ENCODE results near the gene TDRD3. TPM values are rescaled to one million over a fixed set of nuclear protein-coding genes. Genes with fewer than 3 reads are reported as not detected.
A peak's percentile ranks its signal among the peaks of the same experiment; 100 is the strongest.

Gene TDRD3
- total RNA-seq, 2 experiments from 2014 or later = 22.4 to 27.2 TPM

- Mint-ChIP-seq H3K36me3 (ENCODE audit: low read depth) (peaks cover 12% of the 10 kb centered on the region), H3K27ac (peak overlapping the region; percentile 90), H3K4me3 (peak overlapping the region; percentile 87), H3K27me3 (no peaks in the 10 kb centered on the region), H3K9me3 (no peaks in the 10 kb centered on the region), H3K4me1 (ENCODE audit: low read depth) (peaks cover 43% of the 10 kb centered on the region)
- DNase-seq (peak in 11 of 14 experiments; percentile 7 to 69 (median 29)), ATAC-seq (ENCODE audit: poor library complexity) (peak; percentile 11)
- no peaks in the 10 kb centered on the region for H3K27me3 ChIP-seq (ENCODE audit: control insufficient read depth in 1 of 2, insufficient read depth in 2 of 2, low read length in 2 of 2)
- ChIA-PET CTCF (interaction anchor here (1.1 kb wide), 1 partner anchor 234 kb away, joined by 3 read pairs; no protein-coding TSS in a partner anchor), POLR2A (interaction anchor here (1.0 to 2.3 kb wide), 3 partner anchors 14 to 39 kb away, joined by 3 to 14 read pairs (median 3); no protein-coding TSS in a partner anchor)
- intact Hi-C loops (cut with DNase I, micrococcal nuclease) = loop anchor here (2.0 to 5.0 kb wide), 3 partner anchors 33 to 236 kb away; partner anchors contain the start of gene DIAPH3 (in 1 of the 2)
- H3K36me3 ChIP-seq (ENCODE audit: insufficient read depth, low read length) = no peaks in the 10 kb centered on the region
- H3K4me3 ChIP-seq (ENCODE audit: low read length) = peak overlapping the region; percentile 81
- TF ChIP-seq CTCF (IDR thresholded peaks at IDR 0.05) = no peak
- H3K27ac ChIP-seq (ENCODE audit: low read depth in 1 of 2, low read length in 2 of 2) = peak overlapping the region; percentile 45 to 71
- H3K9me3 ChIP-seq (ENCODE audit: control insufficient read depth in 1 of 2, insufficient read depth in 1 of 2, low read length in 2 of 2) = no peaks in the 10 kb centered on the region
- peaks cover 20% of the 10 kb centered on the region for H3K4me1 ChIP-seq (ENCODE audit: insufficient read depth, low read length)
These were observed 821 bp downstream of the TDRD3 start for GRCh38 chr13:60397704-60398378.

GRCh38 chr13:60398379-60398891 is 1.4 kb downstream of the TDRD3 start:
- H3K36me3 Mint-ChIP-seq (ENCODE audit: low read depth) = peaks cover 12% of the 10 kb centered on the region
- intact Hi-C loops (cut with DNase I, micrococcal nuclease) = loop anchor here in 1 of 2 experiments (5.0 kb wide), 1 partner anchor 236 kb away; the partner anchor contains the start of gene DIAPH3
- H3K36me3 ChIP-seq (ENCODE audit: insufficient read depth, low read length) = no peaks in the 10 kb centered on the region
- H3K9me3 ChIP-seq (ENCODE audit: control insufficient read depth in 1 of 2, insufficient read depth in 1 of 2, low read length in 2 of 2) = no peaks in the 10 kb centered on the region
- peaks cover 20% of the 10 kb centered on the region for H3K4me1 ChIP-seq (ENCODE audit: insufficient read depth, low read length)
- H3K27ac ChIP-seq (ENCODE audit: low read depth in 1 of 2, low read length in 2 of 2) = no peak overlapping the region
- H3K27me3 Mint-ChIP-seq = no peaks in the 10 kb centered on the region
- CTCF ChIA-PET = no interaction called here
- H3K27ac Mint-ChIP-seq = peak overlapping the region; percentile 90
- H3K4me3 ChIP-seq (ENCODE audit: low read length) = peak overlapping the region; percentile 81
- POLR2A ChIA-PET = interaction anchor here (1.0 to 2.3 kb wide), 2 partner anchors 14 to 39 kb away, joined by 3 to 14 read pairs; no protein-coding TSS in a partner anchor
- DNase-seq (no peak), ATAC-seq (ENCODE audit: poor library complexity) (no peak)
- H3K4me3 Mint-ChIP-seq = peak overlapping the region; percentile 87
- no peak for TF ChIP-seq CTCF (IDR thresholded peaks at IDR 0.05)
- no peaks in the 10 kb centered on the region for H3K27me3 ChIP-seq (ENCODE audit: control insufficient read depth in 1 of 2, insufficient read depth in 2 of 2, low read length in 2 of 2)
- no peaks in the 10 kb centered on the region for H3K9me3 Mint-ChIP-seq
- peaks cover 49% of the 10 kb centered on the region for H3K4me1 Mint-ChIP-seq (ENCODE audit: low read depth)

- POLR2A ChIA-PET = interaction anchor here (1.0 kb wide), 1 partner anchor 38 kb away, joined by 3 read pairs; no protein-coding TSS in a partner anchor
These were observed 2.0 kb downstream of the TDRD3 start for GRCh38 chr13:60398907-60399589.

More at GRCh38 chr13:60398907-60399589, 2.0 kb downstream of the TDRD3 start:
- Mint-ChIP-seq H3K27ac (peak overlapping the region; percentile 90), H3K4me1 (ENCODE audit: low read depth) (peaks cover 50% of the 10 kb centered on the region), H3K36me3 (ENCODE audit: low read depth) (peaks cover 12% of the 10 kb centered on the region), H3K4me3 (peak overlapping the region; percentile 87), H3K27me3 (no peaks in the 10 kb centered on the region), H3K9me3 (no peaks in the 10 kb centered on the region)
- Histone ChIP-seq H3K27ac (ENCODE audit: low read depth in 1 of 2, low read length in 2 of 2) (no peak overlapping the region), H3K4me3 (ENCODE audit: low read length) (no peak overlapping the region), H3K36me3 (ENCODE audit: insufficient read depth, low read length) (no peaks in the 10 kb centered on the region), H3K4me1 (ENCODE audit: insufficient read depth, low read length) (peaks cover 20% of the 10 kb centered on the region), H3K27me3 (ENCODE audit: control insufficient read depth in 1 of 2, insufficient read depth in 2 of 2, low read length in 2 of 2) (no peaks in the 10 kb centered on the region), H3K9me3 (ENCODE audit: control insufficient read depth in 1 of 2, insufficient read depth in 1 of 2, low read length in 2 of 2) (no peaks in the 10 kb centered on the region)
- DNase-seq = no peak
- ATAC-seq (ENCODE audit: poor library complexity) = no peak
- CTCF ChIA-PET = no interaction called here
- TF ChIP-seq CTCF (IDR thresholded peaks at IDR 0.05) = no peak
- intact Hi-C loops (cut with DNase I, micrococcal nuclease) = loop anchor here in 1 of 2 experiments (5.0 kb wide), 1 partner anchor 237 kb away; the partner anchor contains the start of gene DIAPH3

Data from CD4-positive, alpha-beta T cell (primary cell).